HG02943 (cell line): ENCODE measurements around the gene RCL1.

Experiments
- ATAC-seq: cut with Tn5 transposase; IDR thresholded peaks from one replicate; pipeline ENCODE4 v1.9.1; 2021; ENCODE audit warnings: mild to moderate bottlenecking, low read depth, moderate library complexity; ENCODE audit not compliant: unreplicated experiment

Gene RCL1

DNA sequence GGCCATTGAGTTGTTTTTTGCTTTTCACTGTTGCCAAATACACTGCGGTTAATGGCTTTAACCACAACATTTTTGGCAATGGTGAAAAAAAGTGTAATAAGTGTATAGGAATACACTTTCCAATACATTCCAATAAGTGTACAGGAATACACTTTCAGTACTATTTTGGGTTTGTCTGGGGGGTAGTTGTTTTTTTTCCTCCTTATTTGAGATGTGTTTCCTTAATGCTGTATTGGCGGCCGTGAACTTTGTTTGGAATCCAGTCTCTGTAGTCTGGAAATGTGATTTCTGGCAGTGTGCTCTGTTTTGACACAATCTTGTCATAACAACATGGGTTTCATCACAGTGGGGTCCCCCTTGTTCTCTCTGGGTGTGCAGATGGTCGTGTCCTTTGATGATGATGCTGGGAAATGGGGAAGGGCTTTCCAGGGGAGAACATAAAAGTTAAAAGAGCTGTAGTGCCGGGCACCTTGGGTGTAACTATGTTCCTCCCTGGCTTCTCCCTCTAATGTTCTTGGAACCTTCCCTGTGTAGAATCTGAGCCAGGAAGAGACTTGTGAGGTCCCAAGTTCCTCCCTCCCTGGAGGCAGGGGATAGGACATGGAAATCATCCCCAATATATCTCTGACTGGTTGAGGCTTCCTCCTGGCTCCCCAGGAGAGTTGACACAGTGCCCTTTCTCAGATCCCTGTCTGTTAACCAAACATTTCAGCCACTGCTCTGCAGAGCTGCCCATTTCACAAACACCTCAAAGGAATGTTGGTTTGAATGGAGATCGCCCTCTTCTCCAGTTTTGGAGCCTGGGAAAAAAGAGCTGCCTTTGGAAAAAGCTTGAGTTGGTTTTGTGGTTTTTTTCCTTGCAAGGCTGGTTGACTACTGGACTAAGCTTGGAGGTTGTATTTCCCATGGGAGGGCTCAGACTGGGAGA lies 44.8 kb downstream of the RCL1 start:
- no peak for ATAC-seq

DNA sequence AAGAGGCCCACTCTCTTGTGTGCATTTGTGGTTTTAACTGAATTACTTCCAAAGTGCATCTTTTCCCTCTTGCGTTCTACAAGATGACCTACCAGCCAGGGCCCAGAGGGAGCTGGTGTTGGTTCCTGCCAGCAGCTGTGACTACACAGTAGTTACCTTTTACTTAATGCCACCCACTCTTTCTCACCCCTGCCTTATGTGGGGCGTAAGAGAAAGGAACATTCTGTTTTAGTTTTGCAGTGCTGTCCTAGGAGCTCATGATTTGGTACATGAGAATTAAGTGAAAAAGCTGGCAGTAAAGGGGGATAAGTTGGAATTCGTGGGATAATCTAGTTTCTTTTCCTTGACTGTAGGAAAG lies 45.4 kb downstream of the RCL1 start:
- no peak for ATAC-seq

DNA sequence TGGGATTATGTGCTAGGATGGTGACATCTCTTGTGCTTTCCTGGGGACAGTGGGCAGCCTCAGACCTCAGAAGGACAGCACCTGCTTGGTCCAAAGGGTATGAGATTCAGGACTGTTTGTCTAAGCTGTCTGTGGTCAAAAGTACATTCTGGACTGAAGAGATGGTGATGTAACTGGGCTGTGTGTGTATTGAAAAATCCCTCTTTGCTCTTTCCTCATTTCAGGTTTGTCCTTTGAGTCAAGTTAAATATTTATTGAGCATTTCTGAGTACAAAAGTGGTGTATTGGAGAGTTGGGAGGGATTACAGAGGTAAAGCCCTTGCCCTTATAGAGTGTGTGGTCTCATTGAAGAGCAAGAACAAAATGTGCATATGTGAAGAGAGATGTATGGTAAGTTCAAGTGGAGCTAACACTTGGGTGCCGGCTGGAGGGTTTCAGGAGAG lies 46.7 kb downstream of the RCL1 start:
- ATAC-seq, result no peak

DNA sequence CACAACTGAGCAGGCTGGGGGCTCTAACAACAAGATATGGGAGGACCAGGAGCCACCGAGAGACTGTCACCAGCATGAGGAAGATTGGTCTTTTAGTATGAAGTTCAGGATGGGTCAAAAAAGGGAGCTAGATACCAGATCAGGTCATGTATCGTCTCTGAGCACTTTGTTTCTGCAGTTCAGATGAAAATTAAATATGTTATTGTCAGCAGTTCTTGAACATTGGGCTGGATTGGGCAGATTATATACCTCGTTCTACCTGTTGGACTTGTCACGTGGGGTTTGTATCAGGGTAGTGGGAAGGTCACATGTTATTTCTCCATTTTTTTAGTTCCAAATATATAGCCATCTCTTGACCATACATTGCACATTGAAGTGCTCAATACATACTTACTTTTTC lies 47.3 kb downstream of the RCL1 start:
- ATAC-seq, result no peak

DNA sequence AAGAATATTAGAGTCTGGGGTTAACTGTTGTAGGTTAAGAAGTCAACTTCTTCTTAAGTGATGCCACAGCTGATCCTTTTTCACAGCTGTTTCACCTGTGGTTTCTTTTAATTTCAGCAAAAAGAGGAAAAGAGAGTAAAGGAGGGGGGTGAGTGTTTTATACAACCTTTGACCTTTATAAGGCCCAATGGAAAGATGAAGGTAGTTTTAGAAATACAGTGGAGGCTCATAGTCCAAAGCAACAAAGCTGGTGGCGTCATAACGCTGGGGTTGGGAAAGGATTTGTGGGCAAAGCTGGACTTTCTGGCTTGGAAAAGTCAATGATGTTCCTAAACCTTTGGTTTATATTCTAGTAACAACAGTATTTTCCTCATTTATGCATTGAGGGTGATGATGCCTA lies 49.5 kb downstream of the RCL1 start:
- no peak for ATAC-seq

DNA sequence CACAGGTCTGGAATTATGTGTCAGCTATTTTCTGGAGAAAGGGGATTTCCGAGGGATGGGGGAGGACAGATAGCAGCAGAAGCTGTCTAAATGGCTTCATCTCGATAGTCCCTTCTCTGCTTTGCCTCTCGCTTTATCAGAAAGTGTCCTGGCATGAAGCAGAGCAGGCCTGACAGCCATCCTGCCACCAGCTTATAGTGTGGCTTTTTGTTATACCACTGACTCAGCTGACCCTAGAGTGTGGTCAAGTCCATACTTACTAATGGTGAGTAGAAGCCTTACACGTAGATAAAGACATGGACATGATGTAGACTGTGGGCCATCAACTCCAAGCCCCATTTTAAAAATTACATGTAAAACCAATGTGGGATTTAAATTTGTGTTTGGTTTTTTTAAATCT lies 50.0 kb downstream of the RCL1 start:
- ATAC-seq, result no peak

DNA sequence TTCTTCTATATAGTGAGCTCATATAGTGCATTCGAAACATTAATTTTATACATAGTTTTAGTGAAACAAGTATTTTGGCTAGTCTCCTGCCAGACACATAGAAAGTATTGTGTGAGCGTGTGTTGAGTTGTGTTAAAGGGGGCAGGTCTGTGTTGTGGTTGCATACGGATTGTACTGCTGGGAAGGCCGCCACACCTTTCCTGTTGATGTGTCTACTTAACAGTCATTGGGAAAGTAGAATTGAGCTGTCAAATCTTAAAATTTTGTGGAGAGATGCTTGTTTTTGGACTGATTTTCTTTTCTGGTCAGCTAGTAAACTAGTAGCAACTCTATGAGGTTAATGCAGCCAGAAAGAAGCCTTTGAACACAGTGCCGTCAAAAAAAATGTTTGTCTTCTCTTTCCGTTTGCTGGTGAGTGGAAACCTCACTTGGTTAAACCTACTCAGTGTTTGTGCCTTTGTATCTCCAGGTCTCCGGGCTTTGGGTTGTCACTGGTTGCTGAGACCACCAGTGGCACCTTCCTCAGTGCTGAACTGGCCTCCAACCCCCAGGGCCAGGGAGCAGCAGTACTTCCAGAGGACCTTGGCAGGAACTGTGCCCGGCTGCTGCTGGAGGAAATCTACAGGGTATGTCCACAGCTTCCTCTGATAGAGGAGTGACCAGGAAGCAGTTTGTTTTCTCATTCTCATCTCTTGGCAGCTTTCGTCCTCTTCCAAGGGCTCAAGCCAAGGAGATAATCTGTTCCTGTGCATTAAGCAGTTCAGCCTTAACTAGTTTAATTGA lies 51.5 kb downstream of the RCL1 start:
- ATAC-seq, result no peak

DNA sequence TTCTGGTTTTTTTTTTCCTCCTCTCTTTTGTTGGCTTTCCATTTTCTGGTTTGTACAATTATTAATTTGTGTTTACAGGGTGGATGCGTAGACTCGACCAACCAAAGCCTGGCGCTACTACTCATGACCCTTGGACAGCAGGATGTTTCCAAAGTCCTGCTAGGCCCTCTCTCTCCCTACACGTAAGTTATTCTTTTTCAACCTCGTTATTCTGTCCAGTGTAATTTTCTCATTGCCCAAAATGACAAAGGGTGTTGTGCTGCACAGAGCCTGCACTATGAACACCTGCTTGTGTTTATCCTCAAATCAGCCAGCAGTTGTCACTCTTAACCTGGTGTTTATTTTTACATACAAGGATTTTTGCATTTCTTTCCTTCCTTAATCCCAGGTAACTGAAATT lies 56.6 kb downstream of the RCL1 start:
- no peak for ATAC-seq

DNA sequence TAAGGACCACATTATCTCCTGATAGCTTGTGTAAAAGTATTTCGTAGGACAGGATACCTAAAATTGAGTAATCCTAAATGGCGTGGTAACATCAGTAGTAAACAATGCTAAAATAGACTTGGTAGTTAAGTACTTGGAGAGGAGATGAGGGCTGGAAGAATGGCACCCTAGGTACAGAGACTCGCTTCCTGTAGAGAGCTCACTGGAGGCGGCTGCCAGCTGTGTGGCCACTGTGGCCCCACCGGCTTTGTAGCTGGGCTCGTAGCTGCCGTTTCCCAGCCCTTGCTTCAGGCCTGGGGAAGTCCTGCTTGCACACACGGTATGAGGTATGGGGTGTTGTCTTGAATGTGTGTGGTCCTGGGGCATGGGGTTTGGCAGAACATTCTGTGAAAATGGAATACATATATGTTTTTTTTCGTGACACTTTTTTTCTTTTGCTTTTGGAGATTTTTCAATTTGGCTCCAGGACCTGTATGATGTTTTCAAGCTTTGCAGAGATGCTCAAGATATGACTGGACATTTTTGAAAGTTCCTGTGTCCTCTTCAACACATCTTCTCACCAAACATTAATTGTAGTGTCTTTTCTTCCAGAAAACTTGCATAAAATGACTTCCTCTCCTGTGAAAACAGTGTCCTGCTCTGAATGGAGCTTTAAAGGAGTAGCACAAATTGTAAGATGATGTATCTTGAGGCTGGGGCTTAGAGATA lies 58.0 kb downstream of the RCL1 start:
- no peak for ATAC-seq

DNA sequence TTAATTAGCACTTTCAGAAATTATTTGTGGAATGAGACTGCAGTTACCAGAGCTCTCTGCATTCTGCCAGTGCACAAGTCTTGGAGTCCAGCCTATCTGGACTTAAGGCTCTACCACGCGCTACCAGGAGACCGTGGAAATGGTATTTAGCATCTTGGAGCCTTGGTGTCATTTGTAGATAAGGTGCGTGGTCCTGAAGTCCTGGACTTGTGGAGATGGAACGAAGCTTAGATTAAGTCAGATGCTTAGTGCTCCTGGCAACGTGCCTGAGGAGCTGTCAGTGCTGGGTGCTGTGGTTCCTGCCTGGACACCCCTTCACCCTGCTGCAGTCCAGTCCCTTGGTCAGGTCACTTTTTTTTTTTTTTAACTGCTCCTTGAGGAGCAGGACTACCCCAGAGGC lies 59.7 kb downstream of the RCL1 start:
- ATAC-seq, result no peak

DNA sequence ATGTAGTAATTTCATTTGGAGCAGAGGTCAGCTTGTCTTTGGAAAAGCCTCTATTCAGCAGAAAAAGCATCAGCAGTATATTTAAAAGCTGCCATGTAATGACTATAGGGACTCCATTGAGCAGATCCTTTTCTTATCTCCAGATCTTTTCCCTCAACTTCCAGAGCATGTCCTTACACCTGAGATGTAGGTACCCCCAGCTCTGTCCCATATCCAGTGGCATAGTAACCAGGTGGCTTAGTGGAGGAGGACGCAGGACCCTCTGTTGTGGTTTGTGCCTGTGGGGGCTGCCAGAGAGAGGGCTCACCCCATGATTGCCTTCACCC lies 61.5 kb downstream of the RCL1 start:
- no peak for ATAC-seq

DNA sequence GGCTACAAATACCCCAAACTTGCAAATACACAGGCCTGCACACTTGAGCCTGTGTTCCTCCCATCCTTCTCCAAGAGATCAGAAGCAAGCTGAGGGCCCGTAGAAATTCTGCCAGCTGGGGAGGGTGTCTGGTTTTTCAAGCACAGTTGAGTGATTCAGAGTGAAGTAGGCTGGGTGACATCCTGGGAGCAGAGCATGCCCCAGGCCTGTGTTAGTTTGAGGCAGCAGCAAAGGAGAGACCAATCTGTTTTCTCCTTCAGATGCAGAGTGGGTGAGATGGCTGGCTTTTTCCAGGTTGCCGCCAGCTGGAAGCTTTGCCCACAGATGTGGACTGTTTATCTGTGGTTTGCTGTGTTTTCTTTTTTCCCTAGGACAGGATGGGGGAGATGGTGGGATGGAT lies 63.1 kb downstream of the RCL1 start:
- no peak for ATAC-seq

DNA sequence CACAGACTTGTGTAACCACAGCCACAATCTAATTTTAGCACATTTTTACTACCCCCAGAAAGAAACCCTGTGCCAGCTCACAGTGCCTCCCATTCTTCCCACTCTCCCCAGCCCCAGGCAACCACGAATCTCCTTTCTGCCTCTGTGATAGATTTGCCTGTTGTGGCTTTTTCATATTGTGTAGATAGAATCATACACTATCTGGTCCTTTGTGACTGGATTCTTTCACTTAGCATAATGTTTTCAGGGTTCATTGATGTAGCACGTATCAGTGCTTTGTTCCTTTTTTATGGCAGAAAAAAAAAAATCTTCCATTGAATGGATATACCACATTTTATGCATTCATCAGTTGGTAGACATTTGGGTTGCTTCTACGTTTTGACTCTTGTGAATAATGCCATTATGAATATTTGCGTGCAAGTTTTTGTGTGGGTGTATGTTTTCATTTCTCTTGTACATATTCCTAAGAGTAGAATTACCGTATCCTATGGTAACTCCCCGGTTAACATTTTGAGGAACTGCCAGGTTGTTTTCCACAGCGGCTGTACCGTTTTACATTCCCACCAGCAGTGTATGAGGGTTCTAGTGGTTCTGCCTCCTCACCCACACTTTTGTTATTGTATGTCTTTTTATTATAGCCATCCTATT lies 64.5 kb downstream of the RCL1 start:
- ATAC-seq, result no peak

DNA sequence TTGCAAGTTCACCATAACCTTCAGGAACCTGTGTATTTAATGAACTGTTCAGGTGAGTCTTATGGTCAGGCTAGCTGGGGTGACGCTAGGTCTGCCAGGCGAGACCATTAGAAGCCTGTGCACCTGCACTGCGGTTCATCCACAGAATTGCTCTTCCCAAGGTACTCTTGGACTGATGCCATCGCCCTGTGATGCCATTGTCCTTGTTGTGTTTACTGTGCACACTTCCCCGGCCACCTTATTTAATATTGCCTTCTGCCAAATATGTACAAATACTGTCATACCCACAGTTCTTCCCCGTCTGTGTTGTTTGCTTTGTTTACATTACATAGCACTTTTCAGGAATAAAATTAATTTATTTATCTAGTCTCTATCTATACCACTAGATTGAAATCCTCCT lies 66.3 kb downstream of the RCL1 start:
- ATAC-seq, result no peak

DNA sequence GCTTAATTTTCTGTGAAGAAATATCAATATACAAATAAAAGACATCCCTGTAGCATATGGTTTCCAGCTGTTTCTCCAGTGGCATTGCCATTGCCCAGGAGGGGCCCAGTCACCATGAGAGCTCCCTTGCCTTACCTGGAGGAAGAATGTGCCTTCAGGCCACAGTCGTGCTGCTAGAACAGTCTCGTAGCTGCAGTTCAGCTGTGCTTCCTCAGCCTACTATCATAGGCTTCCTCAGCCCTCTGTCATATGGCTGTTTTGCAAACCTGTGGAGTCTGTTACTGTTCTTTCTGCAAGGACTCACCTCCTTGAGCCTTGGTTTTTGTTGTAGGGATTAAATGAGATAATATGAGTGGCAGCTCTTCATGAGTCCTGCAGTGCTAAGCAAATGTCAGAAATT lies 67.6 kb downstream of the RCL1 start:
- ATAC-seq, result no peak

DNA sequence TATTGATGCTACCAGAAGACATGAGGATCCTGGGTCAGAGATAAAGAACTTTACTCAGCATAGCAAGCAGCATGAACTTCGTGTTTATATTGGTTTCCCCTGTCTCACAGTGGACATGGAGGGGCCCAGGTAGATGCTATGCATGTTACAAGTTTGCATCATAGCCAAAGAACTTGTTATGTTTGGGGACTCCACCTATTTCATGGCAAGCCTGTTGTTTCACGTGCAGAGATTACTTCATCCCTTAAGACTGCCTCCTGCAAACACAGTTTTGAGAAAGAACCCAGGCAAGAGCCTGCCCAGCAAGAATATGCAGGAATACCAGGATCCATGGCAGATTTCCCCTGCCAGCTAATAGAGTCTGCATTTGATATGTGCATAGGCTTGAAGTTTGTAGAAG lies 68.4 kb downstream of the RCL1 start:
- ATAC-seq, result no peak

DNA sequence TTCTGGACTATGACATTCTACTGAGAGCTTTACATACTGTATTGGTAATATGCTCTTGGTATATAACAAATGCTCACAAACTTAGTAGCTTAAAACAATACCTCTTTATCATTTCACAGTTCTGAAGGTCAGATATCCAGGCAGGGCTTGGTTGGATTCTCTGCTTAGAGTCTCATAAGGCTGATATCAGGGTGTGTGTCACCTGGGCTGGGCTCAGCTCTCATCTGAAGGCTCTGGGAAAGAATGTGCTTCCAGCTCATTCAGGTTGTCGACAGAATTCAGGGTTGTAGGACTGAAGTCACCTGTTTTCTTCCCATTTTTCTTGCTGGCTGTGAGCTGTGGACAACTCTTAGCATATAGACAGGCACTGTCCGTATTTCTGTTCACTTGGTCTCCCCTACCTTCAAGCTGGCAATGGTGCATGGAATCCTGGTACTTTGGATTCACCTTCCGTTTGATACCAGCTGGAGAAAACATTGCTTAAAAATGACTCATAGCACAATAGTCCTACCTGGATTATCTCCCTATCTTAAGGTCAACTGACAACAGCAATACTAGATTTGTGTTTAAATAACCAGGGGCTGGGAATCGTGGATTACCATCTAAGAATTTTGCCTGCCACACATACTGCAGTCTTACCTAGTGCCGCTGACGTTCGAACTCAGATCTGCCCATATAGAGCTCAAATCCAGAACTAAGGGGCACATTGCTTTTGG lies 69.2 kb downstream of the RCL1 start:
- no peak for ATAC-seq

DNA sequence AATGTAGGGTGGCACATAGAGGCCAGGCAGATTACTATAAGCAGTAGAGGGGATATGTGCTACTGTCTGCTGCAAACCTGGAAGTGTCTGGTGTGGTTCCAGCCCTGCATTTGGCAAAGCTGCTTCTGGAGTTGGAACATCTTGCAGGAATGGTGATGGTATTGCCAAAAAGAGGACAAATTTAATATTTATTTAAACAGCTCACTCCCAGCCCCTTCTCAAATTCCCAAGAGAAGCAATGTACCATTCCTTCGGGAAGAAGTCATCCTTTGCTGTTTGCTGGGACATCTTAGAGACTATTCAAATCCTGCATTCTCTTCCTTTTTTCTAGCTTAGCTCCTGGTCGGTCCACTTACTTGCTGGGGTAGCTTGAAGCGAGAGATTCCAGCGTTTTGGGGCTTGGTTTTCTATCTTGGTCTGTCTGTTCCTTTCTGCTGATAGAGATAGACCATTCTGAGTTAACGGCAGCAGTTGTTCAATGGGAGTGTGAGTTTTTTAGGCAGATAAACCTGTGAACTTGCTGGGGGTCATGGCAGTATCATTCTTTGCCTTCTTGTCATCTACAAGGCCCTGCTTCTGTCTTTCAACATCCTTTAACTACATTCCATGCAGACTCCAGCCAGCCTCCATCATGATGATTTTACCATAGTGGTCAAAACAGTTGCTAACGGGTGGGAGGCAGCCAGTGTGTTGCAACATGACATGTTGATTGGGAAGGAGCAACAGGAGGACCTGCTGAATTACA lies 69.9 kb downstream of the RCL1 start:
- ATAC-seq, result no peak

DNA sequence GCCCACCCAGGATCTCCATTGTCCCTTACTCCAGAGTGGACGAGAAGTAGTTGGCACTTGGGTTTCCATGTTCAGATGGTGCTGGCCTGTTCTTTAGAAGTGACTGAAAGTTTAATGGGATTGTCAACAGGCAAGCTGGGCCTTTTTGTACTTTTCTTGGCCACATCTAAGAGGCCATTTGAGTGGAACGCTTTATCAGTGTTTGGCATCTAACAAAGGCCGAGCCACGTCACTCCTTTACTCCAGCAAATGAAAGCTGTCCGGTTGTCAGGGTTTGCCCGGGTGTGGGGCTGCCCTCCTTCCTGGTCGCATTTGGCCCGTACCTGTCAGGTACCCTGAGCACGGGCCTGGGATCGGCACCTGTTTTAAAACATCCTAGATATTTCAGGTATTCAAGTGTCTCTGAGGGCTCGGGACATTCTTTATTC lies 71.5 kb downstream of the RCL1 start:
- ATAC-seq, result no peak

DNA sequence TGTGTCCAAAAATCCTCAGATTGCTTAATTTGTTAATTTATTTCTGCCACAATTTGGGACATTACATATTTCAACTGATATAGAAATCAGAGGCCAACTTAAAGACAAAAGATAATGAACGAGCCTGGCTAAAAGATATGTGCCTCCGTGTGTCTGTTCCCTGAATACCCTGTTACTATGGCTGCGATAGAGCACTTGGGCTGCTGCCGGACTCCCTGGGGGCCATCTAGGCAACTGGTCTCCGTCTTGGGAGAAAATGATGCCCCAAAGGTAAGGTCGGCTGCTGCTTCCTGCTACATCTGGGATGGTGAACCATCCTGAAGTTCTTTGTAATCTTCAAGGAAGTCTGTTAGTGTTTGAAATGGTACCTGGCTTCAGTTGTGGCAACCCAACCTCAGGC lies 72.0 kb downstream of the RCL1 start:
- no peak for ATAC-seq
